Esophagus squamous epithelium (tissue), 4 donors: ENCODE data around the gene RAPGEF4.

Source experiments
- CTCF ChIP-seq, 6 experiments: fragments of 450-650 bp in 4 of 6; fragments of 200-600 bp in 2 of 6; sonication (generic) in 2 of 6; IDR thresholded peaks; one replicate each; pipeline ENCODE4 v1.5.1; 2016 to 2019; ENCODE audit warnings: antibody characterized with exemption in 6 of 6, mild to moderate bottlenecking in 4 of 6, moderate library complexity in 4 of 6
- POLR2A ChIP-seq, 4 donors: fragments of 450-650 bp; IDR thresholded peaks; one replicate each; pipeline ENCODE4 v1.6.1; 2017; ENCODE audit warnings: antibody characterized with exemption in 4 of 4, mild to moderate bottlenecking in 4 of 4, moderate library complexity in 3 of 4

- TF ChIP-seq CTCF (IDR thresholded peaks at IDR 0.05) (no peak), POLR2A (IDR thresholded peaks at IDR 0.05) (no peak)
These were observed 165.2 kb downstream of the RAPGEF4 start for GRCh38 chr2:172900871-172901270.
